ENCODE results near the gene APOBEC3G. TPM values are rescaled to one million over a fixed set of nuclear protein-coding genes. Genes with fewer than 3 reads are reported as not detected.

Gene APOBEC3G
- total and polyA plus RNA-seq, 2 of the 13 experiments (the other 11 are each of a cell fraction or from before 2014, with no cell fraction given), result 3.2 to 4.1 TPM

DNA sequence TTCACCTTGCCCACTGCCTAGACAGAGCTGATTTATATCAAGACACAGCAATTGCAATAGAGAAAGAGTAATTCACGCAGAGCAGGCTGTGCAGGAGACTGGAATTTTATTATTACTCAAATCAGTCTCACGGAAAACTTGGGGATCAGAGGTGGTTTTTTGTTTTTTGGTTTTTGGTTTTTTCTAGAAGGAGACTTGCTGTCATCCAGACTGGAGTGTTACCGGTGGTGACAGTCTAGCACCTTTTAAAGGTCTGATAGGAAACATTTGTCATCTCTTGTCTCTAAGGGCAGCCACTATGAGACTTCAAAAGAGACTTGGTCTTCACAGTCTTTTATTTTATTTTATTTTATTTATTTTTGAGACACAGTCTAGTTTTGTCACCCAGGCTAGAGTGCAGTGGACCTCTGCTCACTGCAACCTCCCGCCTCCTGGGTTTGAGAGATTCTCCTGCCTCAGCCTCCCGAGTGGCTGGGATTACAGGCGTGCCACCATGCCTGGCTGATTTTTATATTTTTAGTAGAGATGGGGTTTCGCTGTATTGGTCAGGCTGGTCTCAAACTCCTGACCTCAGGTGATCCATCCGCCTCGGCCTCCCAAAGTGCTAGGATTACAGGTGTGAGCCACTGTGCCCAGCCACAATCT, 39.0 kb downstream of the APOBEC3G start:
- ATAC-seq (no peak), FAIRE-seq (no peak), DNase-seq (ENCODE audit: low spot score) (no peak)
- intact Hi-C loops (cut with micrococcal nuclease; ENCODE audit: unreplicated experiment), result no loop called here
- H3K9me3 ChIP-seq (ENCODE audit: low read length), result no peaks in the 10 kb centered on the region
- H3K27me3 ChIP-seq (ENCODE audit: control insufficient read depth in 1 of 2, insufficient read depth in 2 of 2, low read length in 2 of 2), result peaks cover 0 to 14% of the 10 kb centered on the region in 2 experiments; a peak in 1 of 5 replicates
- H3K4me1 ChIP-seq (ENCODE audit: insufficient read depth, low read length), result peaks cover 10% of the 10 kb centered on the region
- no peaks in the 10 kb centered on the region for H4K20me1 ChIP-seq (ENCODE audit: insufficient read depth, low read length)
- no peaks in the 10 kb centered on the region for H3K79me2 ChIP-seq (ENCODE audit: insufficient read depth, low read length)
- POLR2A ChIA-PET, result no interaction called here
- no peak overlapping the region for H2AFZ ChIP-seq (ENCODE audit: low read length)
- no TSS peak for BruUV-seq (replicated peaks)
- no peak overlapping the region for H3K9ac ChIP-seq (ENCODE audit: insufficient read depth, low read depth, low read length)
- H3K36me3 ChIP-seq (replicated peaks in 1 of 2; ENCODE audit: control insufficient read depth in 1 of 2, insufficient read depth in 2 of 2, low read length in 2 of 2), result no peaks in the 10 kb centered on the region
- in situ Hi-C loops (cut with HindIII; ENCODE audit: extremely low pct_ligation_motif_present, low pct_unique_long_range_greater_than_20kb), result loop anchor here (5.0 kb wide), 1 partner anchor 104 kb away; the partner anchor contains the start of gene APOBEC3C
- H3K27ac ChIP-seq (ENCODE audit: extremely low read length, insufficient read depth, low read length), result no peak overlapping the region
- CTCF ChIA-PET (ENCODE audit: low intra/inter-chr PET ratio, low total read pairs), result no interaction called here
- no peak overlapping the region for H3K4me3 ChIP-seq (replicated peaks in 1 of 3; ENCODE audit: insufficient read depth in 1 of 3, low read depth in 2 of 3, low read length in 3 of 3)
- 35% methylated on average over 9 of the region's 9 CpGs for WGBS (ENCODE audit: low lambda C conversion rate)
- H3K4me2 ChIP-seq (ENCODE audit: low read depth, low read length), result no peak overlapping the region
- TF ChIP-seq HCFC1 (IDR thresholded peaks at IDR 0.05; ENCODE audit: low read depth, low read length) (no peak), IRF1 (CRISPR knock-in tag; IDR thresholded peaks at IDR 0.05; ENCODE audit: low read depth) (no peak), NCOR1 (IDR thresholded peaks at IDR 0.05; ENCODE audit: borderline replicate concordance, low read length) (no peak), TAF1 (CRISPR knock-in tag; IDR thresholded peaks at IDR 0.05) (no peak), MXD4 (CRISPR knock-in tag; IDR thresholded peaks at IDR 0.05) (no peak), NONO (IDR thresholded peaks at IDR 0.05) (no peak), NONO (CRISPR knock-in tag; conservative IDR thresholded peaks at IDR 0.05) (no peak)
- TF ChIP-seq, protein P1, sequence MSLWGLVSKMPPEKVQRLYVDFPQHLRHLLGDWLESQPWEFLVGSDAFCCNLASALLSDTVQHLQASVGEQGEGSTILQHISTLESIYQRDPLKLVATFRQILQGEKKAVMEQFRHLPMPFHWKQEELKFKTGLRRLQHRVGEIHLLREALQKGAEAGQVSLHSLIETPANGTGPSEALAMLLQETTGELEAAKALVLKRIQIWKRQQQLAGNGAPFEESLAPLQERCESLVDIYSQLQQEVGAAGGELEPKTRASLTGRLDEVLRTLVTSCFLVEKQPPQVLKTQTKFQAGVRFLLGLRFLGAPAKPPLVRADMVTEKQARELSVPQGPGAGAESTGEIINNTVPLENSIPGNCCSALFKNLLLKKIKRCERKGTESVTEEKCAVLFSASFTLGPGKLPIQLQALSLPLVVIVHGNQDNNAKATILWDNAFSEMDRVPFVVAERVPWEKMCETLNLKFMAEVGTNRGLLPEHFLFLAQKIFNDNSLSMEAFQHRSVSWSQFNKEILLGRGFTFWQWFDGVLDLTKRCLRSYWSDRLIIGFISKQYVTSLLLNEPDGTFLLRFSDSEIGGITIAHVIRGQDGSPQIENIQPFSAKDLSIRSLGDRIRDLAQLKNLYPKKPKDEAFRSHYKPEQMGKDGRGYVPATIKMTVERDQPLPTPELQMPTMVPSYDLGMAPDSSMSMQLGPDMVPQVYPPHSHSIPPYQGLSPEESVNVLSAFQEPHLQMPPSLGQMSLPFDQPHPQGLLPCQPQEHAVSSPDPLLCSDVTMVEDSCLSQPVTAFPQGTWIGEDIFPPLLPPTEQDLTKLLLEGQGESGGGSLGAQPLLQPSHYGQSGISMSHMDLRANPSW (CRISPR knock-in tag; IDR thresholded peaks at IDR 0.05; ENCODE audit: borderline replicate concordance), result no peak

All from HepG2 (cell line).